ENCODE data around the gene BABAM2.

DNA sequence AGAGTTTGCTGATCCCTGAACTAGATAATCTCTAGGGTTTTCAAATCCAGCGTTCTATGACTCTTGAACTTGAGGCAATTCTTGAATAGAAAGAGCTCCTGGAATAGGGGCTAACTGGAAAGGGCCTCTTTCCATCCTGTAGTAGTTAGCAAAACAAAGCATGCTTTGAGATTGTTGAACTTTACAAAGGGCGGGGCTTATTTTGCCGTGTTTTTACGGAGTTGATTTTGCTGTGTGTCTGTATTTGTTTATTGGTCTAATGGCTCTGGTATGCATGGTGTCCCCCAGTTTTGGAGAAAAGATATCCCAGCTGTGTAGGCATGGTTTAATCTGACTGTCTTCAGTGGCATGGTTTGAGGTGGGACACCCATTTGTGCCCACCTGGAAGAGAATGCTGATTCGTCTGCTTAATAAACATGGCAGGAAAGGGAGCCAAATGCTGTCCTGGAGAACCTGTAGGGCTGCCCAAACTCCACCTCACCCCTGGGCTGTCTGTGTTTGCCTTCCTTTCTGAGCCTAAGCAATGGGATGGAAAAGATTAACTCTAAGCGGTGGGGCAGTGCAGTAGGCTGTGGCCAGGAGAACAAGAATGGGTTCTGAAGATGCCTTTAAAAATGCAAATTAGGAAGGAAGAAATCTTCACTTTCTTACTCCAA lies 428.1 kb downstream of the BABAM2 start:
- TF ChIP-seq EZH2 (IDR thresholded peaks at IDR 0.05; ENCODE audit: low read depth) = no peak
- TF ChIP-seq, protein P1, sequence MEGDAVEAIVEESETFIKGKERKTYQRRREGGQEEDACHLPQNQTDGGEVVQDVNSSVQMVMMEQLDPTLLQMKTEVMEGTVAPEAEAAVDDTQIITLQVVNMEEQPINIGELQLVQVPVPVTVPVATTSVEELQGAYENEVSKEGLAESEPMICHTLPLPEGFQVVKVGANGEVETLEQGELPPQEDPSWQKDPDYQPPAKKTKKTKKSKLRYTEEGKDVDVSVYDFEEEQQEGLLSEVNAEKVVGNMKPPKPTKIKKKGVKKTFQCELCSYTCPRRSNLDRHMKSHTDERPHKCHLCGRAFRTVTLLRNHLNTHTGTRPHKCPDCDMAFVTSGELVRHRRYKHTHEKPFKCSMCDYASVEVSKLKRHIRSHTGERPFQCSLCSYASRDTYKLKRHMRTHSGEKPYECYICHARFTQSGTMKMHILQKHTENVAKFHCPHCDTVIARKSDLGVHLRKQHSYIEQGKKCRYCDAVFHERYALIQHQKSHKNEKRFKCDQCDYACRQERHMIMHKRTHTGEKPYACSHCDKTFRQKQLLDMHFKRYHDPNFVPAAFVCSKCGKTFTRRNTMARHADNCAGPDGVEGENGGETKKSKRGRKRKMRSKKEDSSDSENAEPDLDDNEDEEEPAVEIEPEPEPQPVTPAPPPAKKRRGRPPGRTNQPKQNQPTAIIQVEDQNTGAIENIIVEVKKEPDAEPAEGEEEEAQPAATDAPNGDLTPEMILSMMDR (conservative IDR thresholded peaks at IDR 0.05) = no peak
